HEK293 (cell line): ENCODE results near the gene PLPP1.

Experiments
- CTCF ChIA-PET: fragments of 350-600 bp; formaldehyde crosslinking; extraction: SDS; loops from one replicate; lab custom pipeline; 2021; ENCODE audit warnings: antibody characterized with exemption; lab: Yijun Ruan, JAX
- POLR2A ChIA-PET: fragments of 300-600 bp; formaldehyde crosslinking; extraction: SDS; loops from one replicate; lab custom pipeline; 2020; ENCODE audit warnings: antibody characterized with exemption, inconsistent platforms; lab: Yijun Ruan, JAX
- H3K27ac ChIP-seq: fragments of 200-500 bp; sonication (Bioruptor generic); 2 replicates; pipeline ENCODE4 v1.5.1; 2014; ENCODE audit warnings: low read depth, low read length, control low read depth, inconsistent platforms; ENCODE audit errors: extremely low read depth
- H3K36me3 ChIP-seq, 2 experiments: fragments of 200-500 bp in 1 of 2; sonication (Bioruptor generic) in 1 of 2; 1 replicate in 1 of 2; 2 replicates in 1 of 2; pipeline ENCODE4 v1.5.1; 2014 to 2017; ENCODE audit warnings: inconsistent platforms in 2 of 2, low read length in 2 of 2; ENCODE audit not compliant: control insufficient read depth in 2 of 2, insufficient read depth in 1 of 2
- H3K4me1 ChIP-seq: fragments of 200-500 bp; sonication (Bioruptor generic); 2 replicates; pipeline ENCODE4 v1.5.1; 2014; ENCODE audit warnings: mild to moderate bottlenecking, low read length, inconsistent platforms; ENCODE audit not compliant: control insufficient read depth, insufficient read depth
- H3K4me3 ChIP-seq: 2 replicates; pipeline ENCODE4 v1.5.1; 2011; ENCODE audit warnings: low read depth, mild to moderate bottlenecking, control low read depth, low read length, moderate library complexity
- H3K9me3 ChIP-seq: fragments of 200-500 bp; sonication (Bioruptor generic); 2 replicates; pipeline ENCODE4 v1.5.1; 2014; ENCODE audit warnings: low read depth, low read length, inconsistent platforms; ENCODE audit not compliant: control insufficient read depth, insufficient read depth
- BCL11A ChIP-seq: fragments of 450-650 bp; formaldehyde crosslinking; IDR thresholded peaks from 2 replicates; pipeline ENCODE4 v1.5.1; 2016; ENCODE audit warnings: low read depth, missing biosample characterization, missing genetic modification characterization
- GFI1B ChIP-seq: fragments of 450-650 bp; formaldehyde crosslinking; IDR thresholded peaks from 2 replicates; pipeline ENCODE4 v1.5.1; 2016; ENCODE audit warnings: missing biosample characterization, missing genetic modification characterization
- GLI4 ChIP-seq: fragments of 450-650 bp; formaldehyde crosslinking; IDR thresholded peaks from 2 replicates; pipeline ENCODE4 v1.5.1; 2016; ENCODE audit warnings: missing biosample characterization, missing genetic modification characterization
- SETDB1 ChIP-seq: IDR thresholded peaks from one replicate; pipeline ENCODE4 v1.6.1; 2017; ENCODE audit warnings: mild to moderate bottlenecking, low read length, moderate library complexity, mixed read lengths; ENCODE audit not compliant: insufficient read length
- ZBTB48 ChIP-seq: fragments of 450-650 bp; formaldehyde crosslinking; IDR thresholded peaks from 2 replicates; pipeline ENCODE4 v1.5.1; 2016; ENCODE audit warnings: missing biosample characterization, missing genetic modification characterization
- ZFP41 ChIP-seq: fragments of 450-650 bp; formaldehyde crosslinking; IDR thresholded peaks from 2 replicates; pipeline ENCODE4 v1.5.1; 2016; ENCODE audit warnings: missing biosample characterization, missing genetic modification characterization, borderline replicate concordance
- ZNF138 ChIP-seq: fragments of 450-650 bp; formaldehyde crosslinking; IDR thresholded peaks from 2 replicates; pipeline ENCODE4 v1.5.1; 2016; ENCODE audit warnings: missing biosample characterization, missing genetic modification characterization, borderline replicate concordance
- ZNF202 ChIP-seq: fragments of 450-650 bp; formaldehyde crosslinking; IDR thresholded peaks from 2 replicates; pipeline ENCODE4 v1.5.1; 2016; ENCODE audit warnings: missing biosample characterization, missing genetic modification characterization, borderline replicate concordance
- ZNF324 ChIP-seq: fragments of 450-650 bp; formaldehyde crosslinking; IDR thresholded peaks from 2 replicates; pipeline ENCODE4 v1.5.1; 2016; ENCODE audit warnings: missing biosample characterization, missing genetic modification characterization
- ZNF555 ChIP-seq: fragments of 450-650 bp; formaldehyde crosslinking; conservative IDR thresholded peaks from 2 replicates; pipeline ENCODE4 v1.5.1; 2017; ENCODE audit warnings: missing biosample characterization, mild to moderate bottlenecking, missing genetic modification characterization, inconsistent platforms
- ZNF560 ChIP-seq: fragments of 450-650 bp; formaldehyde crosslinking; IDR thresholded peaks from 2 replicates; pipeline ENCODE4 v1.5.1; 2017; ENCODE audit warnings: missing biosample characterization, missing genetic modification characterization, borderline replicate concordance
- ZNF585B ChIP-seq: fragments of 450-650 bp; formaldehyde crosslinking; IDR thresholded peaks from 2 replicates; pipeline ENCODE4 v1.5.1; 2016; ENCODE audit warnings: missing biosample characterization, missing genetic modification characterization
- ZNF623 ChIP-seq: fragments of 450-650 bp; formaldehyde crosslinking; IDR thresholded peaks from 2 replicates; pipeline ENCODE4 v1.5.1; 2016; ENCODE audit warnings: missing biosample characterization, missing genetic modification characterization
- ZNF670 ChIP-seq: fragments of 450-650 bp; formaldehyde crosslinking; IDR thresholded peaks from 2 replicates; pipeline ENCODE4 v1.5.1; 2016; ENCODE audit warnings: missing biosample characterization, missing genetic modification characterization, low read depth
- ZNF830 ChIP-seq: fragments of 450-650 bp; IDR thresholded peaks from 2 replicates; pipeline ENCODE4 v1.5.0; 2018; ENCODE audit warnings: missing biosample characterization, missing genetic modification characterization, low read depth, mild to moderate bottlenecking, moderate library complexity
- ZSCAN16 ChIP-seq: fragments of 450-650 bp; formaldehyde crosslinking; IDR thresholded peaks from 2 replicates; pipeline ENCODE4 v1.5.1; 2016; ENCODE audit warnings: missing biosample characterization, missing genetic modification characterization
- ZXDB ChIP-seq: fragments of 450-650 bp; formaldehyde crosslinking; IDR thresholded peaks from 2 replicates; pipeline ENCODE4 v1.5.1; 2016; ENCODE audit warnings: missing biosample characterization, missing genetic modification characterization
- TF ChIP-seq, protein P1 (sequence below): fragments of 450-650 bp; formaldehyde crosslinking; IDR thresholded peaks from 2 replicates; pipeline ENCODE4 v1.5.1; 2016; ENCODE audit warnings: missing biosample characterization, missing genetic modification characterization
- TF ChIP-seq, protein P2 (sequence below): fragments of 450-650 bp; formaldehyde crosslinking; IDR thresholded peaks from 2 replicates; pipeline ENCODE4 v1.5.1; 2017; ENCODE audit warnings: missing biosample characterization, mild to moderate bottlenecking, missing genetic modification characterization, moderate library complexity
- TF ChIP-seq, protein P3 (sequence below): fragments of 450-650 bp; formaldehyde crosslinking; IDR thresholded peaks from 2 replicates; pipeline ENCODE4 v1.5.1; 2016; ENCODE audit warnings: missing biosample characterization, missing genetic modification characterization
- TF ChIP-seq, protein P4 (sequence below): fragments of 450-650 bp; formaldehyde crosslinking; IDR thresholded peaks from 2 replicates; pipeline ENCODE4 v1.5.1; 2017; ENCODE audit warnings: missing biosample characterization, missing genetic modification characterization
- TF ChIP-seq, protein P5 (sequence below): IDR thresholded peaks from 2 replicates; pipeline ENCODE4 v1.6.1; 2011; ENCODE audit warnings: mild to moderate bottlenecking, low read depth, low read length, borderline replicate concordance
- TF ChIP-seq, protein P6 (sequence below): fragments of 450-650 bp; formaldehyde crosslinking; IDR thresholded peaks from 2 replicates; pipeline ENCODE4 v1.5.1; 2016; ENCODE audit warnings: missing biosample characterization, missing genetic modification characterization

Gene PLPP1

DNA sequence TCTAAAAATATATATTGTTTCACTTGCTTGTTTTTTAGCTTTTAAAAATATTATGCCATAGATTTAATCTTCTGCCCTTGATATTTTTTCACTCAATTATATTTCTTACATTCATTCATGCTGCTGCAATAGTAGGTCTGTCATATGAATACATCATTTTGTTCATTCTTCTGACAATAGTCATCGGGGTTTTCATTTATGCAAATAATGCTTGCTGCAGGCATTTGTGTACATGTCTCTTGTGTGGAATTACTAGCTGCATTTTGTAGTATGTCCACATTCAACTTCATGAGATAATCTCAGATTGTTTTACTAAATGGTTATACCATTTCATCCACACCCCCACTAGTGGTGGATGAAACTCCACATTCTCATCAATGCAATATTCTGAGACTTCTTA, 5.3 kb upstream of the PLPP1 start:
- peaks cover 7% of the 10 kb centered on the region; the same call in 1 of the 2 replicates for H3K4me1 ChIP-seq
- ChIA-PET POLR2A (no interaction called here), CTCF (interaction anchor here (1.5 kb wide), 1 partner anchor 79 kb away, joined by 5 read pairs; no protein-coding TSS in a partner anchor)
- H3K27ac ChIP-seq = no peak overlapping the region
- H3K36me3 ChIP-seq = no peaks in the 10 kb centered on the region
- TF ChIP-seq ZNF830 (tag by site-specific recombination) (no peak), BCL11A (tag by site-specific recombination) (no peak), SETDB1 (no peak), ZNF670 (tag by site-specific recombination) (no peak), ZNF585B (no peak), ZFP41 (tag by site-specific recombination) (no peak), ZNF324 (tag by site-specific recombination) (no peak), ZNF623 (tag by site-specific recombination) (no peak), ZNF560 (no peak), ZNF138 (tag by site-specific recombination) (no peak), ZXDB (tag by site-specific recombination) (no peak), ZSCAN16 (tag by site-specific recombination) (no peak)
- TF ChIP-seq, protein P1, sequence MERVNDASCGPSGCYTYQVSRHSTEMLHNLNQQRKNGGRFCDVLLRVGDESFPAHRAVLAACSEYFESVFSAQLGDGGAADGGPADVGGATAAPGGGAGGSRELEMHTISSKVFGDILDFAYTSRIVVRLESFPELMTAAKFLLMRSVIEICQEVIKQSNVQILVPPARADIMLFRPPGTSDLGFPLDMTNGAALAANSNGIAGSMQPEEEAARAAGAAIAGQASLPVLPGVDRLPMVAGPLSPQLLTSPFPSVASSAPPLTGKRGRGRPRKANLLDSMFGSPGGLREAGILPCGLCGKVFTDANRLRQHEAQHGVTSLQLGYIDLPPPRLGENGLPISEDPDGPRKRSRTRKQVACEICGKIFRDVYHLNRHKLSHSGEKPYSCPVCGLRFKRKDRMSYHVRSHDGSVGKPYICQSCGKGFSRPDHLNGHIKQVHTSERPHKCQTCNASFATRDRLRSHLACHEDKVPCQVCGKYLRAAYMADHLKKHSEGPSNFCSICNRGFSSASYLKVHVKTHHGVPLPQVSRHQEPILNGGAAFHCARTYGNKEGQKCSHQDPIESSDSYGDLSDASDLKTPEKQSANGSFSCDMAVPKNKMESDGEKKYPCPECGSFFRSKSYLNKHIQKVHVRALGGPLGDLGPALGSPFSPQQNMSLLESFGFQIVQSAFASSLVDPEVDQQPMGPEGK (tag by site-specific recombination) = no peak
- TF ChIP-seq, protein P2, sequence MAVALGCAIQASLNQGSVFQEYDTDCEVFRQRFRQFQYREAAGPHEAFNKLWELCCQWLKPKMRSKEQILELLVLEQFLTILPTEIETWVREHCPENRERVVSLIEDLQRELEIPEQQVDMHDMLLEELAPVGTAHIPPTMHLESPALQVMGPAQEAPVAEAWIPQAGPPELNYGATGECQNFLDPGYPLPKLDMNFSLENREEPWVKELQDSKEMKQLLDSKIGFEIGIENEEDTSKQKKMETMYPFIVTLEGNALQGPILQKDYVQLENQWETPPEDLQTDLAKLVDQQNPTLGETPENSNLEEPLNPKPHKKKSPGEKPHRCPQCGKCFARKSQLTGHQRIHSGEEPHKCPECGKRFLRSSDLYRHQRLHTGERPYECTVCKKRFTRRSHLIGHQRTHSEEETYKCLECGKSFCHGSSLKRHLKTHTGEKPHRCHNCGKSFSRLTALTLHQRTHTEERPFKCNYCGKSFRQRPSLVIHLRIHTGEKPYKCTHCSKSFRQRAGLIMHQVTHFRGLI (tag by site-specific recombination) = no peak
- TF ChIP-seq, protein P3, sequence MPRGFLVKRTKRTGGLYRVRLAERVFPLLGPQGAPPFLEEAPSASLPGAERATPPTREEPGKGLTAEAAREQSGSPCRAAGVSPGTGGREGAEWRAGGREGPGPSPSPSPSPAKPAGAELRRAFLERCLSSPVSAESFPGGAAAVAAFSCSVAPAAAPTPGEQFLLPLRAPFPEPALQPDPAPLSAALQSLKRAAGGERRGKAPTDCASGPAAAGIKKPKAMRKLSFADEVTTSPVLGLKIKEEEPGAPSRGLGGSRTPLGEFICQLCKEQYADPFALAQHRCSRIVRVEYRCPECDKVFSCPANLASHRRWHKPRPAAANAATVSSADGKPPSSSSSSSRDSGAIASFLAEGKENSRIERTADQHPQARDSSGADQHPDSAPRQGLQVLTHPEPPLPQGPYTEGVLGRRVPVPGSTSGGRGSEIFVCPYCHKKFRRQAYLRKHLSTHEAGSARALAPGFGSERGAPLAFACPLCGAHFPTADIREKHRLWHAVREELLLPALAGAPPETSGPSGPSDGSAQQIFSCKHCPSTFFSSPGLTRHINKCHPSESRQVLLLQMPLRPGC (tag by site-specific recombination) = no peak
- TF ChIP-seq, protein P4, sequence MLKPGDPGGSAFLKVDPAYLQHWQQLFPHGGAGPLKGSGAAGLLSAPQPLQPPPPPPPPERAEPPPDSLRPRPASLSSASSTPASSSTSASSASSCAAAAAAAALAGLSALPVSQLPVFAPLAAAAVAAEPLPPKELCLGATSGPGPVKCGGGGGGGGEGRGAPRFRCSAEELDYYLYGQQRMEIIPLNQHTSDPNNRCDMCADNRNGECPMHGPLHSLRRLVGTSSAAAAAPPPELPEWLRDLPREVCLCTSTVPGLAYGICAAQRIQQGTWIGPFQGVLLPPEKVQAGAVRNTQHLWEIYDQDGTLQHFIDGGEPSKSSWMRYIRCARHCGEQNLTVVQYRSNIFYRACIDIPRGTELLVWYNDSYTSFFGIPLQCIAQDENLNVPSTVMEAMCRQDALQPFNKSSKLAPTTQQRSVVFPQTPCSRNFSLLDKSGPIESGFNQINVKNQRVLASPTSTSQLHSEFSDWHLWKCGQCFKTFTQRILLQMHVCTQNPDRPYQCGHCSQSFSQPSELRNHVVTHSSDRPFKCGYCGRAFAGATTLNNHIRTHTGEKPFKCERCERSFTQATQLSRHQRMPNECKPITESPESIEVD (tag by site-specific recombination) = no peak
- no peak overlapping the region for H3K4me3 ChIP-seq
- H3K9me3 ChIP-seq = no peaks in the 10 kb centered on the region

DNA sequence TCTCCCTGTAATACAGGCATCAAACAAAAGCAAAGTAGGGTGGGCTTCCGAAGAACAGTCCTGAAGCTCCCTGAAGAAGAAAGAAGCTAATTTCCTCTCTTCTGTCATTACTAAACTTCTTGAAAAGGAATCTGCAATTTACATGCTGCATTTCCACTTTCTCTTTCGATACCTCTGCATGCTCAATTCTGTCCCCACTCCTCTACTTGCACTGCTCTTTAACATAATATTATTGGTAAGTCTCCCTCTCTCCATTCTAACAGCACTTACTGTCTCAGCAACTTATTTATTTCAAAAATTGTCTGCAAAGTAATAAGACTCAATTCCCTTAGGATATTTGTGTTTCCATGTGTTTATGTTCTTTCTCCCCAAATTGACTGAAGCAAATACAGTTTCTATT, 3.9 kb upstream of the PLPP1 start:
- peaks cover 7% of the 10 kb centered on the region; the same call in 1 of the 2 replicates for H3K4me1 ChIP-seq
- TF ChIP-seq, protein P5, sequence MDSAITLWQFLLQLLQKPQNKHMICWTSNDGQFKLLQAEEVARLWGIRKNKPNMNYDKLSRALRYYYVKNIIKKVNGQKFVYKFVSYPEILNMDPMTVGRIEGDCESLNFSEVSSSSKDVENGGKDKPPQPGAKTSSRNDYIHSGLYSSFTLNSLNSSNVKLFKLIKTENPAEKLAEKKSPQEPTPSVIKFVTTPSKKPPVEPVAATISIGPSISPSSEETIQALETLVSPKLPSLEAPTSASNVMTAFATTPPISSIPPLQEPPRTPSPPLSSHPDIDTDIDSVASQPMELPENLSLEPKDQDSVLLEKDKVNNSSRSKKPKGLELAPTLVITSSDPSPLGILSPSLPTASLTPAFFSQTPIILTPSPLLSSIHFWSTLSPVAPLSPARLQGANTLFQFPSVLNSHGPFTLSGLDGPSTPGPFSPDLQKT = no peak
- TF ChIP-seq GFI1B (tag by site-specific recombination) = no peak
- no peak for TF ChIP-seq ZBTB48 (tag by site-specific recombination)
- no peak for TF ChIP-seq ZNF202 (tag by site-specific recombination)
- no peak for TF ChIP-seq GLI4 (tag by site-specific recombination)
- TF ChIP-seq ZNF555 (tag by site-specific recombination) = no peak
- TF ChIP-seq, protein P6, sequence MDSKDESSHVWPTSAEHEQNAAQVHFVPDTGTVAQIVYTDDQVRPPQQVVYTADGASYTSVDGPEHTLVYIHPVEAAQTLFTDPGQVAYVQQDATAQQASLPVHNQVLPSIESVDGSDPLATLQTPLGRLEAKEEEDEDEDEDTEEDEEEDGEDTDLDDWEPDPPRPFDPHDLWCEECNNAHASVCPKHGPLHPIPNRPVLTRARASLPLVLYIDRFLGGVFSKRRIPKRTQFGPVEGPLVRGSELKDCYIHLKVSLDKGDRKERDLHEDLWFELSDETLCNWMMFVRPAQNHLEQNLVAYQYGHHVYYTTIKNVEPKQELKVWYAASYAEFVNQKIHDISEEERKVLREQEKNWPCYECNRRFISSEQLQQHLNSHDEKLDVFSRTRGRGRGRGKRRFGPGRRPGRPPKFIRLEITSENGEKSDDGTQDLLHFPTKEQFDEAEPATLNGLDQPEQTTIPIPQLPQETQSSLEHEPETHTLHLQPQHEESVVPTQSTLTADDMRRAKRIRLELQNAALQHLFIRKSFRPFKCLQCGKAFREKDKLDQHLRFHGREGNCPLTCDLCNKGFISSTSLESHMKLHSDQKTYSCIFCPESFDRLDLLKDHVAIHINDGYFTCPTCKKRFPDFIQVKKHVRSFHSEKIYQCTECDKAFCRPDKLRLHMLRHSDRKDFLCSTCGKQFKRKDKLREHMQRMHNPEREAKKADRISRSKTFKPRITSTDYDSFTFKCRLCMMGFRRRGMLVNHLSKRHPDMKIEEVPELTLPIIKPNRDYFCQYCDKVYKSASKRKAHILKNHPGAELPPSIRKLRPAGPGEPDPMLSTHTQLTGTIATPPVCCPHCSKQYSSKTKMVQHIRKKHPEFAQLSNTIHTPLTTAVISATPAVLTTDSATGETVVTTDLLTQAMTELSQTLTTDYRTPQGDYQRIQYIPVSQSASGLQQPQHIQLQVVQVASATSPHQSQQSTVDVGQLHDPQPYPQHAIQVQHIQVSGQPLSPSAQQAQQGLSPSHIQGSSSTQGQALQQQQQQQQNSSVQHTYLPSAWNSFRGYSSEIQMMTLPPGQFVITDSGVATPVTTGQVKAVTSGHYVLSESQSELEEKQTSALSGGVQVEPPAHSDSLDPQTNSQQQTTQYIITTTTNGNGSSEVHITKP (tag by site-specific recombination) = no peak
- no peaks in the 10 kb centered on the region for H3K9me3 ChIP-seq
- ChIA-PET CTCF (no interaction called here), POLR2A (no interaction called here)
- no peaks in the 10 kb centered on the region for H3K36me3 ChIP-seq
- no peak overlapping the region for H3K27ac ChIP-seq
- no peak overlapping the region for H3K4me3 ChIP-seq
